Measurements from ENCODE around the gene TSPEAR. TPM values are rescaled to one million over a fixed set of nuclear protein-coding genes. Genes with fewer than 3 reads are reported as not detected.

TSPEAR gene
- total and polyA plus RNA-seq, 2 donors (not counting 1 experiment from before 2014, with no cell fraction given), result not detected

DNA sequence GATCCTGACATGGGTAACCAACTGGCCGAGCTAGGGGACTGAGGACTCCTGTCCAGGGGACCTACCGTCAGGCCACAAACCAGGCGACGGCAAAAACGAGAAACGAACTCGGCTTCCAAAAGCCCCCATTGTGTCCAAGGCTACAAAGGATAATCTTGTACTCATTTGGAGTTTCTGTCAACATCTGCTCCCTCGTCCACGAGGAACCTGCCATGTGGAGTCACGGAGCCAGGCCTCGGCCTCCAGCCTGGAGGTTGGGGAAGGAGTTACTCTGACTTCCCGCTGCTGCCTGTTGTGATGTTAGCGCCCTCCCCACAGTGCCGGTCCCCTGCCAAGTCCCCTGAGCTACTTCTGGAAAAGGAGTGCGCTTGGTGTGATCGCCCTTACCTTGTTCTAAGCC, 178.7 kb downstream of the TSPEAR start:
- Histone ChIP-seq H3K4me1 (ENCODE audit: control insufficient read depth in 2 of 2, insufficient read depth in 2 of 2, low read length in 2 of 2) (no peaks in the 10 kb centered on the region), H3K9ac (ENCODE audit: low read length) (no peak overlapping the region), H4K20me1 (ENCODE audit: control insufficient read depth, insufficient read depth, low read length, poor library complexity, severe bottlenecking) (no peaks in the 10 kb centered on the region), H3K4me2 (replicated peaks; ENCODE audit: low read depth, low read length, poor library complexity, severe bottlenecking) (no peak overlapping the region), H3K36me3 (replicated peaks in 1 of 2; ENCODE audit: control extremely low read depth in 1 of 2, control insufficient read depth in 1 of 2, extremely low read depth in 1 of 2, insufficient read depth in 2 of 2, low read length in 1 of 2) (no peaks in the 10 kb centered on the region), H3K4me3 (ENCODE audit: control extremely low read depth in 1 of 5, extremely low read depth in 1 of 5, insufficient read depth in 1 of 5, low read depth in 2 of 5, low read length in 4 of 5) (no peak overlapping the region), H2AFZ (ENCODE audit: insufficient read depth, low read depth, low read length, poor library complexity, severe bottlenecking) (no peak overlapping the region), H3K9me3 (ENCODE audit: control extremely low read depth in 1 of 3, control insufficient read depth in 2 of 3, insufficient read depth in 1 of 3, low read length in 2 of 3) (peaks cover 0 to 3% (median 0%) of the 10 kb centered on the region in 3 donors), H3K27me3 (replicated peaks in 1 of 4; ENCODE audit: control extremely low read depth in 1 of 4, control insufficient read depth in 3 of 4, insufficient read depth in 4 of 4, low read length in 3 of 4) (no peaks in the 10 kb centered on the region), H3K79me2 (ENCODE audit: control insufficient read depth, insufficient read depth, low read length) (no peaks in the 10 kb centered on the region), H3K27ac (ENCODE audit: low read length in 2 of 2) (no peak overlapping the region)
- ChIA-PET POLR2A (no interaction called here), CTCF (no interaction called here)
- no peak for ATAC-seq (ENCODE audit: low read depth)
- intact Hi-C loops (cut with micrococcal nuclease), result no loop called here
- WGBS (ENCODE audit: insufficient coverage), result 95% methylated on average over 16 of the region's 16 CpGs
- no peak overlapping the region for H3K4me3 Mint-ChIP-seq
- H3K27ac Mint-ChIP-seq, result no peak overlapping the region
- H3K9me3 Mint-ChIP-seq (ENCODE audit: insufficient read depth), result no peaks in the 10 kb centered on the region
- H3K4me1 Mint-ChIP-seq, result no peaks in the 10 kb centered on the region
- no peak for DNase-seq
- TF ChIP-seq, protein P1, sequence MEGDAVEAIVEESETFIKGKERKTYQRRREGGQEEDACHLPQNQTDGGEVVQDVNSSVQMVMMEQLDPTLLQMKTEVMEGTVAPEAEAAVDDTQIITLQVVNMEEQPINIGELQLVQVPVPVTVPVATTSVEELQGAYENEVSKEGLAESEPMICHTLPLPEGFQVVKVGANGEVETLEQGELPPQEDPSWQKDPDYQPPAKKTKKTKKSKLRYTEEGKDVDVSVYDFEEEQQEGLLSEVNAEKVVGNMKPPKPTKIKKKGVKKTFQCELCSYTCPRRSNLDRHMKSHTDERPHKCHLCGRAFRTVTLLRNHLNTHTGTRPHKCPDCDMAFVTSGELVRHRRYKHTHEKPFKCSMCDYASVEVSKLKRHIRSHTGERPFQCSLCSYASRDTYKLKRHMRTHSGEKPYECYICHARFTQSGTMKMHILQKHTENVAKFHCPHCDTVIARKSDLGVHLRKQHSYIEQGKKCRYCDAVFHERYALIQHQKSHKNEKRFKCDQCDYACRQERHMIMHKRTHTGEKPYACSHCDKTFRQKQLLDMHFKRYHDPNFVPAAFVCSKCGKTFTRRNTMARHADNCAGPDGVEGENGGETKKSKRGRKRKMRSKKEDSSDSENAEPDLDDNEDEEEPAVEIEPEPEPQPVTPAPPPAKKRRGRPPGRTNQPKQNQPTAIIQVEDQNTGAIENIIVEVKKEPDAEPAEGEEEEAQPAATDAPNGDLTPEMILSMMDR (IDR thresholded peaks at IDR 0.05), result no peak
- no peak for TF ChIP-seq EZH2 (IDR thresholded peaks at IDR 0.05; ENCODE audit: borderline replicate concordance, insufficient read depth, low read depth, low read length, poor library complexity, severe bottlenecking)
- peaks cover 14% of the 10 kb centered on the region for H3K27me3 Mint-ChIP-seq

DNA sequence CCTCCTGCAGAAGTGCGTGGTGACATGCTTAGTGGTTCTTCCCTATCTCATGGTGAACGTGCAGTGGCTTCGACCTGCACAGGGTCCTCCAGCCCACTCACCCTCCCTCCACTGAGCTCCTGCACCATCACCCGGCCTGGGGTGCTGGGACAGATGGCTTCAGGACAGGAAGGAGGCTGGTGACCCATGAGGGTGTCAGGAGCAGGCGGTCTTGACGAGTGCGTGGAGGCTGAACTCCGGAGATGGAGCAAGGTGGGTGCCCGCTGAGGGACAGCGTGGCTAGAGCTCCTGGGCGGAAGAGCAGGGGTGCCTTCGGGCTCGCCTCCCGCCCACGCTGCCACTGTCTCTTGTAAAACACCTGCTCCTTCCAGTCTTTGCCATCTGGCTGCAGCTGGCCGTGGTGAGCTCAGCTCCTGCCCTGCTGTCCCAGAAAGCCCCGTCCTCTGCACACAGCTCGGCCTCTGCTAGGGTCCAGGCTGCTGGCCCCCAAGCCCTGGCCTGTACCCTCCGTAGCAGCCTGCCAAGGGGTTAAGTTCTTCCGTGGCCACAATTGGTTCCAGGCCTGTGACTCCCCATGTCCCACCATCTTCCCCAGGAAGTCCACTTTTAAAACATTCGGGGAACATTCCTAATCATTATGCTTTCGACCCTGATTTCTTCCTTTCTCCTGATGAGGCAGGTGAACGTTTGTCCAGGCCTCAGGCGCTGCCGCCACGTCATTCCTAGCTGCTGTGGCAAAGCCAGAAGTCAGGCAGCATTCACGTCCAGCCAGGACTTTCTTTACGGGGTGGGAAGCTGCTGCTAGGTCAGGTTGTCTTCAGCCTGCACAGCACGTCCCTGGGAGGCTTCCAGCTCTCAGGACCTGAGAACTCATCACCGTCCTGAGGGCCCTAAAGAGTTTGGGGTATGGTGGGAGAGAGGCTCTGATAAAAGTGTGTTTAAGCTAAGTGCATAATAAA, 179.5 kb downstream of the TSPEAR start:
- no peaks in the 10 kb centered on the region for H3K4me1 Mint-ChIP-seq
- no peak for TF ChIP-seq EZH2 (IDR thresholded peaks at IDR 0.05; ENCODE audit: borderline replicate concordance, insufficient read depth, low read depth, low read length, poor library complexity, severe bottlenecking)
- TF ChIP-seq, protein P1 (IDR thresholded peaks at IDR 0.05), result no peak
- Histone ChIP-seq H3K4me2 (replicated peaks; ENCODE audit: low read depth, low read length, poor library complexity, severe bottlenecking) (no peak overlapping the region), H3K27me3 (replicated peaks in 1 of 4; ENCODE audit: control extremely low read depth in 1 of 4, control insufficient read depth in 3 of 4, insufficient read depth in 4 of 4, low read length in 3 of 4) (no peaks in the 10 kb centered on the region), H3K9ac (ENCODE audit: low read length) (no peak overlapping the region), H3K9me3 (ENCODE audit: control extremely low read depth in 1 of 3, control insufficient read depth in 2 of 3, insufficient read depth in 1 of 3, low read length in 2 of 3) (peaks cover 0 to 3% (median 0%) of the 10 kb centered on the region in 3 donors), H3K4me1 (ENCODE audit: control insufficient read depth in 2 of 2, insufficient read depth in 2 of 2, low read length in 2 of 2) (no peaks in the 10 kb centered on the region), H3K27ac (ENCODE audit: low read length in 2 of 2) (no peak overlapping the region), H3K36me3 (replicated peaks in 1 of 2; ENCODE audit: control extremely low read depth in 1 of 2, control insufficient read depth in 1 of 2, extremely low read depth in 1 of 2, insufficient read depth in 2 of 2, low read length in 1 of 2) (no peaks in the 10 kb centered on the region), H2AFZ (ENCODE audit: insufficient read depth, low read depth, low read length, poor library complexity, severe bottlenecking) (no peak overlapping the region), H3K79me2 (ENCODE audit: control insufficient read depth, insufficient read depth, low read length) (no peaks in the 10 kb centered on the region), H3K4me3 (ENCODE audit: control extremely low read depth in 1 of 5, extremely low read depth in 1 of 5, insufficient read depth in 1 of 5, low read depth in 2 of 5, low read length in 4 of 5) (no peak overlapping the region), H4K20me1 (ENCODE audit: control insufficient read depth, insufficient read depth, low read length, poor library complexity, severe bottlenecking) (no peaks in the 10 kb centered on the region)
- H3K27me3 Mint-ChIP-seq, result peaks cover 8% of the 10 kb centered on the region
- ATAC-seq (ENCODE audit: low read depth) (no peak), DNase-seq (no peak)
- no peaks in the 10 kb centered on the region for H3K9me3 Mint-ChIP-seq (ENCODE audit: insufficient read depth)
- 85% methylated on average over 29 of the region's 30 CpGs for WGBS (ENCODE audit: insufficient coverage)
- no peak overlapping the region for H3K4me3 Mint-ChIP-seq
- no peak overlapping the region for H3K27ac Mint-ChIP-seq
- intact Hi-C loops (cut with micrococcal nuclease), result no loop called here
- ChIA-PET CTCF (no interaction called here), POLR2A (no interaction called here)

Data from B cell (primary cell).